Astrocyte (in vitro differentiated cells and primary cell): ENCODE data around the gene SNRPD2. TPM values are rescaled to one million over a fixed set of nuclear protein-coding genes. Genes with fewer than 3 reads are reported as not detected.

Source experiments
- DNase-seq: peaks from one replicate; pipeline ENCODE4 v3.0.0-alpha.2; 2010; ENCODE audit warnings: low read depth
- FAIRE-seq: peaks from 2 replicates; lab custom pipeline; 2011; peaks lifted over from hg19 to GRCh38; lab: Jason Lieb, UNC
- H2AFZ ChIP-seq: 2 replicates; pipeline ENCODE4 v1.6.0; 2012; ENCODE audit warnings: low read depth, low read length, inconsistent platforms
- H3K27ac ChIP-seq: 2 replicates; pipeline ENCODE4 v1.5.1; 2011; ENCODE audit warnings: low read depth, low read length, inconsistent platforms
- H3K27me3 ChIP-seq: 2 replicates; pipeline ENCODE4 v1.6.0; 2011; ENCODE audit warnings: low read length, inconsistent platforms; ENCODE audit not compliant: insufficient read depth
- H3K36me3 ChIP-seq: 2 replicates; pipeline ENCODE4 v1.5.1; 2011; ENCODE audit warnings: low read length, inconsistent platforms; ENCODE audit not compliant: insufficient read depth
- H3K4me1 ChIP-seq: 2 replicates; pipeline ENCODE4 v1.5.1; 2011; ENCODE audit warnings: low read length, inconsistent platforms; ENCODE audit not compliant: insufficient read depth
- H3K4me2 ChIP-seq: 2 replicates; pipeline ENCODE4 v1.6.0; 2012; ENCODE audit warnings: low read length, inconsistent platforms
- H3K4me3 ChIP-seq: 2 replicates; pipeline ENCODE4 v1.5.1; 2011; ENCODE audit warnings: low read depth, mild to moderate bottlenecking, low read length, inconsistent platforms; ENCODE audit not compliant: insufficient read depth
- H3K79me2 ChIP-seq: 2 replicates; pipeline ENCODE4 v1.6.0; 2012; ENCODE audit warnings: mild to moderate bottlenecking, low read length, inconsistent platforms; ENCODE audit not compliant: insufficient read depth
- H3K9ac ChIP-seq: 2 replicates; pipeline ENCODE4 v1.6.0; 2012; ENCODE audit warnings: mild to moderate bottlenecking, low read length, inconsistent platforms
- H3K9me3 ChIP-seq: 2 replicates; pipeline ENCODE4 v1.5.1; 2012; ENCODE audit warnings: low read depth, mild to moderate bottlenecking, low read length, inconsistent platforms; ENCODE audit not compliant: insufficient read depth
- H4K20me1 ChIP-seq: 2 replicates; pipeline ENCODE4 v1.6.0; 2012; ENCODE audit warnings: low read length, inconsistent platforms; ENCODE audit not compliant: insufficient read depth
- H3K27ac Mint-ChIP-seq: one replicate; pipeline ENCODE4 v1.8.0; 2021; ENCODE audit warnings: mild to moderate bottlenecking, mixed read lengths; ENCODE audit not compliant: unreplicated experiment
- H3K27me3 Mint-ChIP-seq: one replicate; pipeline ENCODE4 v1.8.0; 2021; ENCODE audit warnings: low read depth, mixed read lengths; ENCODE audit not compliant: unreplicated experiment
- H3K36me3 Mint-ChIP-seq: one replicate; pipeline ENCODE4 v1.8.0; 2021; ENCODE audit warnings: low read depth, mixed read lengths; ENCODE audit not compliant: unreplicated experiment
- H3K4me1 Mint-ChIP-seq: one replicate; pipeline ENCODE4 v1.8.0; 2021; ENCODE audit warnings: low read depth, mixed read lengths; ENCODE audit not compliant: unreplicated experiment
- H3K4me3 Mint-ChIP-seq: one replicate; pipeline ENCODE4 v1.8.0; 2021; ENCODE audit warnings: mild to moderate bottlenecking, moderate library complexity, mixed read lengths; ENCODE audit not compliant: unreplicated experiment
- H3K9me3 Mint-ChIP-seq: one replicate; pipeline ENCODE4 v1.8.0; 2021; ENCODE audit warnings: mild to moderate bottlenecking, mixed read lengths; ENCODE audit not compliant: unreplicated experiment
- EZH2 ChIP-seq: IDR thresholded peaks from 2 replicates; pipeline ENCODE4 v1.6.1; 2012; ENCODE audit warnings: mild to moderate bottlenecking, low read length, inconsistent platforms; ENCODE audit not compliant: insufficient read depth
- total RNA-seq: library from RNA; stranded (reverse); gene quantifications from 2 replicates; pipeline ENCODE4 v1.2.1, GENCODE V29; 2021
- TF ChIP-seq, protein P1 (sequence below): IDR thresholded peaks from 2 replicates; pipeline ENCODE4 v1.5.1; 2011; ENCODE audit warnings: low read depth, mild to moderate bottlenecking, inconsistent platforms, low read length, moderate library complexity; ENCODE audit not compliant: insufficient read depth

SNRPD2 gene
- total RNA-seq, 1 donor from 2014 or later = 459 TPM

DNA sequence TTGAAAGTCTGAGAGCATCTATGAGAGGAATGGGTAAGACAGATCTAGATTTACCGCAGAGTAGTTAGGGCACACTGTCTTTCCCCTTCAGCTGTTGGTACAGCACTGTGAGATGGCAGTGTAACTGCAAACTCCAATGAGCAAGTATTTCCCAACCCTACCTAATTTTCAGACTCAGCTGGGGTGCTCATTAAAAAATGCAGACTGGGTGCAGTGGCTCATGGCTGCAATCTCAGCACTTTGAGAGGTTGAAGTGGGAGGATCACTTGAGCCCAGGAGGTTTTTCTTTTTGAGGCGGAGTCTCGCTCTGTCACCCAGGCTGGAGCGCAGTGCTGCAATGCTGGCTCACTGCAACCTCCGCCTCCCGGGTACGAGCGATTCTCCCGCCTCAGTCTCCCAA lies 13.4 kb upstream of the SNRPD2 start:
- Mint-ChIP-seq H3K9me3 (peaks cover 1% of the 10 kb centered on the region), H3K36me3 (peaks cover 19% of the 10 kb centered on the region), H3K4me3 (no peak overlapping the region), H3K27me3 (no peaks in the 10 kb centered on the region), H3K4me1 (peaks cover 2% of the 10 kb centered on the region), H3K27ac (no peak overlapping the region)
- H2AFZ ChIP-seq = no peak overlapping the region
- no peak overlapping the region for H3K4me3 ChIP-seq
- no peaks in the 10 kb centered on the region for H3K79me2 ChIP-seq
- no peaks in the 10 kb centered on the region for H3K9me3 ChIP-seq
- DNase-seq (no peak), FAIRE-seq (no peak)
- no peaks in the 10 kb centered on the region for H3K4me1 ChIP-seq
- no peak for TF ChIP-seq EZH2
- no peak overlapping the region for H3K27ac ChIP-seq
- H3K27me3 ChIP-seq = no peaks in the 10 kb centered on the region
- H3K4me2 ChIP-seq = no peak overlapping the region
- no peak overlapping the region for H3K9ac ChIP-seq
- H4K20me1 ChIP-seq = no peaks in the 10 kb centered on the region
- peaks cover 10% of the 10 kb centered on the region for H3K36me3 ChIP-seq

DNA sequence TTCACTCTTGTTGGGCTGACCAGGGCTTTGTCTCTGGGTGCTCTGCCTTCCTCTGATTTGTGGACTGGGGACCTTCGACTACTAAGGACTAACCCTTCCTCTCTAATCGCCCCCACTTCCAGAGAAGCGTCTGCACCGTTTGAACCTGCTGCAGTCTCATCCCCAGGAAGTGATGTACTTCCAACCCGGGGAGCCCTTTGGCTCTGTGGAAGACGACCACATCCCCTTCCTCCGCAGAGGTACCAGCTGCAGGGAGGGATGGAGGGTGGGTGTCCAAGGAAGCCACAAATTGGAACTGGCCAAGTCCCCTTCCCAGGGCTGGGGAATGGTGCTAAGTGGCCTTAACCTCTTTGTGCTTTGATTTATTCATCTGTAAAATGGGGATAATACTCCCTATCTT lies 9.9 kb upstream of the SNRPD2 start:
- Histone ChIP-seq H2AFZ (no peak overlapping the region), H3K36me3 (peaks cover 10% of the 10 kb centered on the region), H3K4me1 (no peaks in the 10 kb centered on the region), H3K4me3 (no peak overlapping the region), H3K27me3 (no peaks in the 10 kb centered on the region), H4K20me1 (no peaks in the 10 kb centered on the region), H3K27ac (no peak overlapping the region), H3K9me3 (no peaks in the 10 kb centered on the region), H3K9ac (no peak overlapping the region), H3K4me2 (no peak overlapping the region), H3K79me2 (no peaks in the 10 kb centered on the region)
- Mint-ChIP-seq H3K27ac (no peak overlapping the region), H3K4me1 (peaks cover 2% of the 10 kb centered on the region), H3K9me3 (peaks cover 1% of the 10 kb centered on the region), H3K4me3 (peak overlapping the region; percentile 20), H3K27me3 (no peaks in the 10 kb centered on the region), H3K36me3 (peaks cover 21% of the 10 kb centered on the region)
- FAIRE-seq (no peak), DNase-seq (no peak)
- TF ChIP-seq, protein P1, sequence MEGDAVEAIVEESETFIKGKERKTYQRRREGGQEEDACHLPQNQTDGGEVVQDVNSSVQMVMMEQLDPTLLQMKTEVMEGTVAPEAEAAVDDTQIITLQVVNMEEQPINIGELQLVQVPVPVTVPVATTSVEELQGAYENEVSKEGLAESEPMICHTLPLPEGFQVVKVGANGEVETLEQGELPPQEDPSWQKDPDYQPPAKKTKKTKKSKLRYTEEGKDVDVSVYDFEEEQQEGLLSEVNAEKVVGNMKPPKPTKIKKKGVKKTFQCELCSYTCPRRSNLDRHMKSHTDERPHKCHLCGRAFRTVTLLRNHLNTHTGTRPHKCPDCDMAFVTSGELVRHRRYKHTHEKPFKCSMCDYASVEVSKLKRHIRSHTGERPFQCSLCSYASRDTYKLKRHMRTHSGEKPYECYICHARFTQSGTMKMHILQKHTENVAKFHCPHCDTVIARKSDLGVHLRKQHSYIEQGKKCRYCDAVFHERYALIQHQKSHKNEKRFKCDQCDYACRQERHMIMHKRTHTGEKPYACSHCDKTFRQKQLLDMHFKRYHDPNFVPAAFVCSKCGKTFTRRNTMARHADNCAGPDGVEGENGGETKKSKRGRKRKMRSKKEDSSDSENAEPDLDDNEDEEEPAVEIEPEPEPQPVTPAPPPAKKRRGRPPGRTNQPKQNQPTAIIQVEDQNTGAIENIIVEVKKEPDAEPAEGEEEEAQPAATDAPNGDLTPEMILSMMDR = no peak
- TF ChIP-seq EZH2 = no peak

DNA sequence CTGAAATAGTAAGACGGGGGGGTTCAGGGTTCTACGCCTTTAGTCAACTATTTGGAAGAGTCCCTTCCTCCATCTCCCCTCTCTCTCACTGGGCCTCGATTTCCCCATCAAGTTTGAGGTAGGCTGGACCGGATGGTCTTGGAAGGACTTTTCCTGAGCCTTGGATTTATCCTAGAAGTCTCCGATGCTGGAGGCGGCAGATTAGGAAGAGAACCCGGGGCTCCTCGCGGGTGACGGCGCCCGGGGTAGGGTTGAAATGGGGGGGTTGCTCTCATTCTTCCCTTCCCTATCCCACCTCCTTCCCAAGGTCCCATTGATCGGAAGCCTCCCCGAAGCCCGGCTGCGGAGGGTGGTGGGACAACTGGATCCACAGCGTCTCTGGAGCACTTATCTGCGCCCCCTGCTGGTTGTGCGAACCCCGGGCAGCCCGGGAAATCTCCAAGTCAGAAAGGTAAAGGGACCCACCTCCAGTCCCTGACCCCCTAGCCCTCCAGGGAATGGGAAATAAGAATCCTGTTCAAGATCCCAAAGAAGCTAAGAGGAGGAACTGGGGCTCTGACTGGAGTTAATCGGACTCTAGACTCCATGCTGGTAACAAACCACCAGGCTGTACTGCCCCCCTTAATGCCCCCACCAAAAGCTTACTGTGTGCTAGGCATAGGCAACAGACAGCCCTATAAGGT lies 1.5 kb upstream of the SNRPD2 start:
- Mint-ChIP-seq H3K27me3 (no peaks in the 10 kb centered on the region), H3K36me3 (peaks cover 8% of the 10 kb centered on the region), H3K27ac (peak overlapping the region; percentile 84), H3K4me3 (peak overlapping the region; percentile 97), H3K4me1 (peaks cover 1% of the 10 kb centered on the region), H3K9me3 (no peaks in the 10 kb centered on the region)
- H3K27ac ChIP-seq = peak overlapping the region; percentile 95
- H2AFZ ChIP-seq = peak overlapping the region; percentile 70
- H3K27me3 ChIP-seq = no peaks in the 10 kb centered on the region
- peak overlapping the region; percentile 97 for H3K9ac ChIP-seq
- FAIRE-seq (no peak), DNase-seq (peak; percentile 27)
- H4K20me1 ChIP-seq = peaks cover 19% of the 10 kb centered on the region
- H3K9me3 ChIP-seq = no peaks in the 10 kb centered on the region
- H3K4me1 ChIP-seq = peaks cover 12% of the 10 kb centered on the region
- peaks cover 6% of the 10 kb centered on the region for H3K36me3 ChIP-seq
- H3K79me2 ChIP-seq = peaks cover 27% of the 10 kb centered on the region
- H3K4me2 ChIP-seq = peak overlapping the region; percentile 99
- TF ChIP-seq, protein P1 = peak; percentile 83
- TF ChIP-seq EZH2 = no peak
- peak overlapping the region; percentile 90 for H3K4me3 ChIP-seq
